ENCODE data around the gene DICER1.

DICER1 gene

GRCh38 chr14:95072310-95072905, 84.9 kb downstream of the DICER1 start:
- DNase-seq (ENCODE audit: low read depth in 1 of 2, low spot score in 1 of 2): no peak
- TF ChIP-seq, protein P1, sequence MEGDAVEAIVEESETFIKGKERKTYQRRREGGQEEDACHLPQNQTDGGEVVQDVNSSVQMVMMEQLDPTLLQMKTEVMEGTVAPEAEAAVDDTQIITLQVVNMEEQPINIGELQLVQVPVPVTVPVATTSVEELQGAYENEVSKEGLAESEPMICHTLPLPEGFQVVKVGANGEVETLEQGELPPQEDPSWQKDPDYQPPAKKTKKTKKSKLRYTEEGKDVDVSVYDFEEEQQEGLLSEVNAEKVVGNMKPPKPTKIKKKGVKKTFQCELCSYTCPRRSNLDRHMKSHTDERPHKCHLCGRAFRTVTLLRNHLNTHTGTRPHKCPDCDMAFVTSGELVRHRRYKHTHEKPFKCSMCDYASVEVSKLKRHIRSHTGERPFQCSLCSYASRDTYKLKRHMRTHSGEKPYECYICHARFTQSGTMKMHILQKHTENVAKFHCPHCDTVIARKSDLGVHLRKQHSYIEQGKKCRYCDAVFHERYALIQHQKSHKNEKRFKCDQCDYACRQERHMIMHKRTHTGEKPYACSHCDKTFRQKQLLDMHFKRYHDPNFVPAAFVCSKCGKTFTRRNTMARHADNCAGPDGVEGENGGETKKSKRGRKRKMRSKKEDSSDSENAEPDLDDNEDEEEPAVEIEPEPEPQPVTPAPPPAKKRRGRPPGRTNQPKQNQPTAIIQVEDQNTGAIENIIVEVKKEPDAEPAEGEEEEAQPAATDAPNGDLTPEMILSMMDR (IDR thresholded peaks at IDR 0.05; ENCODE audit: insufficient read depth, low read length): no peak
- TF ChIP-seq SPI1 (IDR thresholded peaks at IDR 0.05; ENCODE audit: borderline replicate concordance, low read depth) (no peak), GABPA (IDR thresholded peaks at IDR 0.05; ENCODE audit: low read depth) (no peak), POLR2AphosphoS5 (IDR thresholded peaks at IDR 0.05; ENCODE audit: low read depth) (no peak), REST (IDR thresholded peaks at IDR 0.05; ENCODE audit: insufficient replicate concordance, low read depth) (no peak)
- Histone ChIP-seq H3K27ac (replicated peaks) (no peak overlapping the region), H3K4me3 (replicated peaks; ENCODE audit: insufficient read depth, low read length) (no peak overlapping the region), H3K27me3 (ENCODE audit: insufficient read depth, poor library complexity, severe bottlenecking) (peaks cover 4% of the 10 kb centered on the region)

- H3K4me3 ChIP-seq (replicated peaks; ENCODE audit: insufficient read depth, low read length): no peak overlapping the region
- DNase-seq (ENCODE audit: low read depth in 1 of 2, low spot score in 1 of 2): no peak
- H3K27ac ChIP-seq (replicated peaks): no peak overlapping the region
- TF ChIP-seq POLR2AphosphoS5 (IDR thresholded peaks at IDR 0.05; ENCODE audit: low read depth) (no peak), SPI1 (IDR thresholded peaks at IDR 0.05; ENCODE audit: borderline replicate concordance, low read depth) (no peak), GABPA (IDR thresholded peaks at IDR 0.05; ENCODE audit: low read depth) (no peak), REST (IDR thresholded peaks at IDR 0.05; ENCODE audit: insufficient replicate concordance, low read depth) (no peak)
- TF ChIP-seq, protein P1 (IDR thresholded peaks at IDR 0.05; ENCODE audit: insufficient read depth, low read length): no peak
- peaks cover 4% of the 10 kb centered on the region for H3K27me3 ChIP-seq (ENCODE audit: insufficient read depth, poor library complexity, severe bottlenecking)
Observed at GRCh38 chr14:95071649-95072280, 85.6 kb downstream of the DICER1 start.

DNA sequence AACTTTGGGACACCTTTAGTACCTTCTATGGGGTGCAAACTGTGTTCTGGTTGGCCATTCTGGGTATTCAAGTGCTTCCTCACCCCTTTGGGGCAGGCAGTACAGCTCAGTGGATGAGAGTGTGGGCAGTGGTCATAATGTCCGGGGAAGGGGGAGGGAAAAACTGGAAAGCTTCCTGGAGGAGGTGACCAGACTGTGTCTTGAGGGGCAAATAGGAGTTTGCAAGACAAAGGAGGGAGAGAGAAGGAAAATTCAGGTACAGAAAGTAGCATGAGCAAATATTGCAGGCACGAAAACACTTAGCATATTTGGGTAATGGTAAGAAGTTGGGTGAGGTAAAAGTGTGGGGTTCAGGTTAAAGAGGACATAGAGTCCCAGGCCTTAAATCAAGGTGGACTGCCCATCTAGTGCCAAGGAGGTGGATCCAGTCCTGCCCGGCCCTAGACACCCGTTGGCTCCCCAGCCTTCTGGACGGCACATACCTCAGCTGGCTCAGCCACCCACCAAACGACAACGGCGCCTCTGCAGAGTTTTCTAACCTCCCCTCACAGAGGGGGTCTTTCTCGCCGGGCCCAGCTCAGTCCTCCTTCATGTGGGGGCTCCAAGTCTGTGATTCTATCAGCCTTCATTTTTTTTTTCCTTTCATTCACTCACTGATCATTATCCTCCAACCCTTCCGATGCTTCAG, 86.4 kb downstream of the DICER1 start:
- peaks cover 4% of the 10 kb centered on the region for H3K27me3 ChIP-seq (ENCODE audit: insufficient read depth, poor library complexity, severe bottlenecking)
- TF ChIP-seq POLR2AphosphoS5 (IDR thresholded peaks at IDR 0.05; ENCODE audit: low read depth): no peak
- no peak for DNase-seq (ENCODE audit: low read depth in 1 of 2, low spot score in 1 of 2)
- H3K4me3 ChIP-seq (replicated peaks; ENCODE audit: insufficient read depth, low read length): no peak overlapping the region
- H3K27ac ChIP-seq (replicated peaks): no peak overlapping the region

GRCh38 chr14:95069547-95069946, 87.8 kb downstream of the DICER1 start:
- TF ChIP-seq POLR2AphosphoS5 (IDR thresholded peaks at IDR 0.05; ENCODE audit: low read depth) (no peak), GABPA (IDR thresholded peaks at IDR 0.05; ENCODE audit: low read depth) (no peak), REST (IDR thresholded peaks at IDR 0.05; ENCODE audit: insufficient replicate concordance, low read depth) (no peak), SPI1 (IDR thresholded peaks at IDR 0.05; ENCODE audit: borderline replicate concordance, low read depth) (no peak)
- TF ChIP-seq, protein P1 (IDR thresholded peaks at IDR 0.05; ENCODE audit: insufficient read depth, low read length): no peak
- Histone ChIP-seq H3K27me3 (ENCODE audit: insufficient read depth, poor library complexity, severe bottlenecking) (peaks cover 4% of the 10 kb centered on the region), H3K4me3 (replicated peaks; ENCODE audit: insufficient read depth, low read length) (no peak overlapping the region), H3K27ac (replicated peaks) (no peak overlapping the region)
- no peak for DNase-seq (ENCODE audit: low read depth in 1 of 2, low spot score in 1 of 2)
